PFSK-1 (cell line): ENCODE results near the gene MAMDC4.

Experiments
- FOXP2 ChIP-seq: optimal IDR thresholded peaks from 2 replicates; pipeline ENCODE3; 2011; ENCODE audit warnings: borderline replicate concordance, control low read depth, inconsistent platforms; ENCODE audit not compliant: insufficient read depth; ENCODE audit errors: extremely low read length, extremely low read depth
- POLR2AphosphoS5 ChIP-seq: IDR thresholded peaks from 2 replicates; pipeline ENCODE4 v1.6.1; 2012; ENCODE audit warnings: low read depth, mild to moderate bottlenecking, control low read depth, low read length, moderate library complexity
- SIN3A ChIP-seq: IDR thresholded peaks from 2 replicates; pipeline ENCODE4 v1.6.1; 2012; ENCODE audit warnings: mild to moderate bottlenecking, low read length, moderate library complexity, borderline replicate concordance; ENCODE audit not compliant: insufficient read depth
- TAF1 ChIP-seq: IDR thresholded peaks from 2 replicates; pipeline ENCODE4 v1.6.1; 2012; ENCODE audit warnings: low read length, control low read depth, borderline replicate concordance; ENCODE audit not compliant: insufficient read depth
- TF ChIP-seq, protein P1 (sequence below), 2 experiments: IDR thresholded peaks; 2 replicates each; pipeline versions ENCODE4 v1.6.1 to v1.8.0; 2011 to 2012; ENCODE audit warnings: low read depth in 2 of 2, low read length in 2 of 2, control low read depth in 1 of 2, inconsistent platforms in 1 of 2, mild to moderate bottlenecking in 1 of 2, moderate library complexity in 1 of 2; ENCODE audit not compliant: insufficient read depth in 1 of 2

MAMDC4 gene

DNA sequence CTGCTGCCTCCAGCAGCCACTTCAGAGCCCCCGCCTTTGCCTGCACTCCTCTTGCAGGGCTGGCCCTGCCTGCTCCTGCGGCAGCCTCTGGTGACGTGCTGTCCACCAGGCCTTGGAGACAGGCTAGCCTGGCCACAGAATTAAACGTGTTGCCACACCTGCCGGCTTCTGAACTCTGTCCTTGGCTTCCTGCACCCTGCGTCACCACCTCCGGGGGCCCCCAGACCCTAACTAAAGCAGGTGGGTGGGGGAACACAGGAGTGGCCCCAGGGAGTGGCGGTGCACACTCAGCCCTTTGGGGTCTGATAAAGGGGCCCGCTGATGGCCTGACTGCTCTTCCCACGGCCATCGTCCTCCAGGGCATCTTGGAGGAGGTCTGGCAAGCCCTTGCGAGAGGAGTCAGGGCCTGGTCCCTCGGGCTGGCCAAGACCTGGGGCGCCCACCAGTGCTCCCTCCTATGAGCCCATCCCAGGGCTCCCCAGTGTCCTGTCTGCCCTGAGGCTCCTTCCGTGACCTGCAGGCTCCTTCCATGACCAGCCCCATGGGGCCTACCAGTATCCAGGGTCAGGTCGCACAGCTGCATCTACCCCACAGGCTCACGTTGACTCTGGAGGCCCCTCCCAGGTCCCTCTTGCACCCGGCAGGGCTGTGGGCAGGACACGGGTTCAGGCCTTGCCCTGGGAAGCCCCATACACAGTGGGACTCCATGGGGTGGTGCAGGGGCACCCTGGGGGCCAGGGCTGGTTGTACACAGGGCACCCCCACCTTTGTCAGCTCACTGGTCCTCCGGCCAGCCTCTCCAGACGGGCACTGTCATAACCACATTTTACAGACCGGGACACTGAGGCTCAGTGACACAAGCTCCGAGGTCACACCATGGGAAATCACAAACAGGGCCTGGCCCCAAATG is 1.0 kb upstream of the MAMDC4 start:
- TF ChIP-seq, protein P1, sequence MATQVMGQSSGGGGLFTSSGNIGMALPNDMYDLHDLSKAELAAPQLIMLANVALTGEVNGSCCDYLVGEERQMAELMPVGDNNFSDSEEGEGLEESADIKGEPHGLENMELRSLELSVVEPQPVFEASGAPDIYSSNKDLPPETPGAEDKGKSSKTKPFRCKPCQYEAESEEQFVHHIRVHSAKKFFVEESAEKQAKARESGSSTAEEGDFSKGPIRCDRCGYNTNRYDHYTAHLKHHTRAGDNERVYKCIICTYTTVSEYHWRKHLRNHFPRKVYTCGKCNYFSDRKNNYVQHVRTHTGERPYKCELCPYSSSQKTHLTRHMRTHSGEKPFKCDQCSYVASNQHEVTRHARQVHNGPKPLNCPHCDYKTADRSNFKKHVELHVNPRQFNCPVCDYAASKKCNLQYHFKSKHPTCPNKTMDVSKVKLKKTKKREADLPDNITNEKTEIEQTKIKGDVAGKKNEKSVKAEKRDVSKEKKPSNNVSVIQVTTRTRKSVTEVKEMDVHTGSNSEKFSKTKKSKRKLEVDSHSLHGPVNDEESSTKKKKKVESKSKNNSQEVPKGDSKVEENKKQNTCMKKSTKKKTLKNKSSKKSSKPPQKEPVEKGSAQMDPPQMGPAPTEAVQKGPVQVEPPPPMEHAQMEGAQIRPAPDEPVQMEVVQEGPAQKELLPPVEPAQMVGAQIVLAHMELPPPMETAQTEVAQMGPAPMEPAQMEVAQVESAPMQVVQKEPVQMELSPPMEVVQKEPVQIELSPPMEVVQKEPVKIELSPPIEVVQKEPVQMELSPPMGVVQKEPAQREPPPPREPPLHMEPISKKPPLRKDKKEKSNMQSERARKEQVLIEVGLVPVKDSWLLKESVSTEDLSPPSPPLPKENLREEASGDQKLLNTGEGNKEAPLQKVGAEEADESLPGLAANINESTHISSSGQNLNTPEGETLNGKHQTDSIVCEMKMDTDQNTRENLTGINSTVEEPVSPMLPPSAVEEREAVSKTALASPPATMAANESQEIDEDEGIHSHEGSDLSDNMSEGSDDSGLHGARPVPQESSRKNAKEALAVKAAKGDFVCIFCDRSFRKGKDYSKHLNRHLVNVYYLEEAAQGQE (IDR thresholded peaks at IDR 0.05; ENCODE audit: insufficient read depth in 1 of 2, low read depth in 2 of 2, low read length in 2 of 2): no peak
- TF ChIP-seq FOXP2: no peak
- TF ChIP-seq TAF1: no peak
- no peak for TF ChIP-seq POLR2AphosphoS5

DNA sequence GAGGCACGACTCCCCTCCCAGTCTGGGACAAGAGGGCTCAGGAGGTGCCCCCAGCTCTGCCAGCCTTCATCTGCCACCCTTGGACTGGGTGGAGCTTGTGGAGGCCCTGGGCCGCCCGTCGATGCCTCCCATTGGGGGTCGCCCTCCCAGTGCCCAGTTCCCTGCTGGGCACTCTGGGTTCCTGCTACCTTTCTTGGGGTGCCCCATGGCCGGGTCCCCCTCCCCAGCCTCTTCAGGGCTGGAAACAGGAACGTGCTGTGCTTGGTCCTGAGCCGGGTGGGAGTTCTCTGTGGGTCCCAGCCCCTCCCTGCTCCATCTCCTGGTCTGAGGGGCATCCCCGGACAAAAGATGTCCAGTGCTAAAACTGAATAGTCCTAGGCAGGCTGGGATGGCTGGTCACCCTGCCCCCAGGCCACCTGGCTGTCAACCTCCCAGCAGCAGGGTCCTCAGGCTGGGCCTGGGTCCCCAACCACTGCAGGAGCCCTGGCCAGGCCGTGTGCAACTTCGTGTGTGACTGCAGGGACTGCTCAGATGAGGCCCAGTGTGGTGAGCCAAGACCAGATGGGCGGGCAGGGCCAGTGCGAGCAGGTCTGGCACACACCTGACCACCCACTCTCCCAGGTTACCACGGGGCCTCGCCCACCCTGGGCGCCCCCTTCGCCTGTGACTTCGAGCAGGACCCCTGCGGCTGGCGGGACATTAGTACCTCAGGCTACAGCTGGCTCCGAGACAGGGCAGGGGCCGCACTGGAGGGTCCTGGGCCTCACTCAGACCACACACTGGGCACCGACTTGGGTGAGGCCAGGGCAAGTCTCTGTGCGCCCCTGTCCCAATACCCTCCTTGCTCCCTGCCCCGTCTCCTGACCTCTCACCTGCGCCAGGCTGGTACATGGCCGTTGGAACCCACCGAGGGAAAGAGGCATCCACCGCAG is 784 bp downstream of the MAMDC4 start:
- TF ChIP-seq, protein P1 (IDR thresholded peaks at IDR 0.05; ENCODE audit: insufficient read depth in 1 of 2, low read depth in 2 of 2, low read length in 2 of 2): no peak
- TF ChIP-seq FOXP2 (no peak), SIN3A (no peak), POLR2AphosphoS5 (no peak), TAF1 (no peak)

DNA sequence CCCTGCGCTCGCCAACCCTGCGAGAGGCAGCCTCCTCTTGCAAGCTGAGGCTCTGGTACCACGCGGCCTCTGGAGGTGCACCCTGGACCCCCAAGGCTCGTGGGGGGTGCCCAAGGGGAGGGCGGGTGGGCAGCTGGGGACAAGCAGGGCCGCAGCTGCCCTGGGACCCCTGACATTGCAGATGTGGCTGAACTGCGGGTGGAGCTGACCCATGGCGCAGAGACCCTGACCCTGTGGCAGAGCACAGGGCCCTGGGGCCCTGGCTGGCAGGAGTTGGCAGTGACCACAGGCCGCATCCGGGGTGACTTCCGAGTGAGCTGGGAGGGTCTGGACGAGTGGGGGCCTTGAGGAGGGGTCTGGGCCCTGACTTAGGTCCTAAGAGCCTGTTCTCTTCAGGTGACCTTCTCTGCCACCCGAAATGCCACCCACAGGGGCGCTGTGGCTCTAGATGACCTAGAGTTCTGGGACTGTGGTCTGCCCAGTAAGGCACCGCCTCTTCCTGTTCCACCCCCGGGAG is 1.5 kb downstream of the MAMDC4 start:
- TF ChIP-seq POLR2AphosphoS5 (no peak), TAF1 (no peak), FOXP2 (no peak), SIN3A (no peak)
- TF ChIP-seq, protein P1 (IDR thresholded peaks at IDR 0.05; ENCODE audit: insufficient read depth in 1 of 2, low read depth in 2 of 2, low read length in 2 of 2): no peak

DNA sequence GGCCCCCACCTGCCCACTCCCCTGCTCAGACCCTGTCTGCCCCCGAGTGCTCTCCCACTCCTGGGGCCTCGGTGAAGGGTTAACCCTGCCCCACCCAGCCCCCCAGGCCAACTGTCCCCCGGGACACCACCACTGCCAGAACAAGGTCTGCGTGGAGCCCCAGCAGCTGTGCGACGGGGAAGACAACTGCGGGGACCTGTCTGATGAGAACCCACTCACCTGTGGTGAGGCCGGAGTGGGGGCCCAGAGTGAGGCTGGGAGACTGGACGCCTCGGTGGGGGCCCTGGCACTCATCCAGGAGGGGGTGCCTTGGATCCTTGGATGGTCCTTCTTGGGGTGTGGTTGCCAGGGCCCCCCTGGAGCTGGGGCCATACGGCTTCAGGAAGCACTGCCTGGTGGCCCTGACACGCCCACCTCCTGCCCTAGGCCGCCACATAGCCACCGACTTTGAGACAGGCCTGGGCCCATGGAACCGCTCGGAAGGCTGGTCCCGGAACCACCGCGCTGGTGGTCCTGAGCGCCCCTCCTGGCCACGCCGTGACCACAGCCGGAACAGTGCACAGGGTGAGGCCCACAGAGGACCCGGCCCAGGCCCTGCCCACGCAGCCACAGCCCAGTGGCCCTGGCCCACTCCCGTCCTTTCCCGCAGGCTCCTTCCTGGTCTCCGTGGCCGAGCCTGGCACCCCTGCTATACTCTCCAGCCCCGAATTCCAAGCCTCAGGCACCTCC is 2.1 kb downstream of the MAMDC4 start:
- TF ChIP-seq SIN3A (no peak), POLR2AphosphoS5 (no peak), FOXP2 (no peak), TAF1 (no peak)
- TF ChIP-seq, protein P1 (IDR thresholded peaks at IDR 0.05; ENCODE audit: insufficient read depth in 1 of 2, low read depth in 2 of 2, low read length in 2 of 2): no peak
